Liver (tissue), 3 donors: ENCODE measurements around the gene SLC2A4RG.

Experiments
- ATF3 ChIP-seq: IDR thresholded peaks from 2 replicates; pipeline ENCODE4 v1.6.1; 2016; ENCODE audit warnings: antibody characterized with exemption
- CTCF ChIP-seq: fragments of 150-350 bp; IDR thresholded peaks from 2 replicates; pipeline ENCODE4 v1.5.1; 2017; ENCODE audit warnings: improper control_type of control experiment, low read depth, low read length; ENCODE audit not compliant: missing input control
- EGR1 ChIP-seq, 2 donors: IDR thresholded peaks; 2 replicates each; pipeline ENCODE4 v1.6.1; 2016 to 2018; ENCODE audit warnings: antibody characterized with exemption in 2 of 2, low read depth in 2 of 2
- GABPA ChIP-seq, 2 donors: IDR thresholded peaks in 1 of 2; conservative IDR thresholded peaks in 1 of 2; 2 replicates each; pipeline ENCODE4 v1.6.1; 2016; ENCODE audit warnings: antibody characterized with exemption in 2 of 2, mild to moderate bottlenecking in 1 of 2, moderate library complexity in 1 of 2
- HNF4G ChIP-seq: IDR thresholded peaks from 2 replicates; pipeline ENCODE4 v1.6.1; 2016; ENCODE audit warnings: antibody characterized with exemption
- JUND ChIP-seq, 2 donors: IDR thresholded peaks; 2 replicates each; pipeline ENCODE4 v1.6.1; 2016; ENCODE audit warnings: antibody characterized with exemption in 2 of 2
- MAX ChIP-seq: IDR thresholded peaks from 2 replicates; pipeline ENCODE4 v1.6.1; 2016; ENCODE audit warnings: antibody characterized with exemption
- RAD21 ChIP-seq, 2 donors: IDR thresholded peaks; 2 replicates each; pipeline ENCODE4 v1.6.1; 2016; ENCODE audit warnings: antibody characterized with exemption in 2 of 2, mild to moderate bottlenecking in 2 of 2
- TAF1 ChIP-seq: conservative IDR thresholded peaks from 2 replicates; pipeline ENCODE4 v1.6.1; 2016; ENCODE audit warnings: antibody characterized with exemption, mild to moderate bottlenecking
- YY1 ChIP-seq: IDR thresholded peaks from 2 replicates; pipeline ENCODE4 v1.6.1; 2016; ENCODE audit warnings: antibody characterized with exemption, mild to moderate bottlenecking
- donor health status: healthy.
- donor health status: healthy.

GRCh38 chr20:63696628-63697356 lies 42.8 kb upstream of the SLC2A4RG start, which contains the start of gene TNFRSF6B:
- TF ChIP-seq TAF1: no peak
- TF ChIP-seq CTCF: no peak
- TF ChIP-seq JUND (IDR thresholded peaks at IDR 0.05): no peak
- no peak for TF ChIP-seq ATF3
- TF ChIP-seq GABPA (IDR thresholded peaks at IDR 0.05 in 1 of 2, conservative IDR thresholded peaks at IDR 0.05 in 1 of 2): no peak
- no peak for TF ChIP-seq HNF4G
- no peak for TF ChIP-seq MAX
- no peak for TF ChIP-seq RAD21 (IDR thresholded peaks at IDR 0.05)
- no peak for TF ChIP-seq YY1
- no peak for TF ChIP-seq EGR1 (IDR thresholded peaks at IDR 0.05; ENCODE audit: low read depth in 2 of 2)
